GM12874 (cell line): ENCODE data around the gene VPS52.

ENCODE experiments used
- TF ChIP-seq, protein P1 (sequence below): IDR thresholded peaks from 2 replicates; pipeline ENCODE4 v1.5.1; 2011; ENCODE audit warnings: low read depth, mild to moderate bottlenecking, control low read depth, low read length, moderate library complexity; ENCODE audit not compliant: insufficient read depth

Gene VPS52

GRCh38 chr6:33217681-33218080, 54.0 kb downstream of the VPS52 start:
- TF ChIP-seq, protein P1, sequence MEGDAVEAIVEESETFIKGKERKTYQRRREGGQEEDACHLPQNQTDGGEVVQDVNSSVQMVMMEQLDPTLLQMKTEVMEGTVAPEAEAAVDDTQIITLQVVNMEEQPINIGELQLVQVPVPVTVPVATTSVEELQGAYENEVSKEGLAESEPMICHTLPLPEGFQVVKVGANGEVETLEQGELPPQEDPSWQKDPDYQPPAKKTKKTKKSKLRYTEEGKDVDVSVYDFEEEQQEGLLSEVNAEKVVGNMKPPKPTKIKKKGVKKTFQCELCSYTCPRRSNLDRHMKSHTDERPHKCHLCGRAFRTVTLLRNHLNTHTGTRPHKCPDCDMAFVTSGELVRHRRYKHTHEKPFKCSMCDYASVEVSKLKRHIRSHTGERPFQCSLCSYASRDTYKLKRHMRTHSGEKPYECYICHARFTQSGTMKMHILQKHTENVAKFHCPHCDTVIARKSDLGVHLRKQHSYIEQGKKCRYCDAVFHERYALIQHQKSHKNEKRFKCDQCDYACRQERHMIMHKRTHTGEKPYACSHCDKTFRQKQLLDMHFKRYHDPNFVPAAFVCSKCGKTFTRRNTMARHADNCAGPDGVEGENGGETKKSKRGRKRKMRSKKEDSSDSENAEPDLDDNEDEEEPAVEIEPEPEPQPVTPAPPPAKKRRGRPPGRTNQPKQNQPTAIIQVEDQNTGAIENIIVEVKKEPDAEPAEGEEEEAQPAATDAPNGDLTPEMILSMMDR = no peak

DNA sequence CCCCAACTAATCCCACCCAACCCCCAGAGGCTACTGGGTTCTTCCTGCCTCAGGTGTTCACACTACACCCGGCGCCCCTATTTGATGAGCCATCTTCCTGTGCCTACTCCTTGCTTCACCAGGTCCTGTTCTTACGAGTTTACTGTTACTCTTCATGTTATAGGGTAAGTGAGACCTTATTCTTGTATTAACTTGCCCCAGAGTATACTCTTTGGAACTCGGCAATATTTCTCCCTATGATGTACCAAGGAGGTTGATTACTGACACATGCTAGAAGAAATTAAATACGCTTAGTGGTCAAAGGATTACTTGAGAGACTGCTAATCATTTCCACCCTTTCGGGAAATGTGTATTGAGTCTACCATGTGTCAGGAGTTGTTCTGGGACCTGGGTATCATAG, 54.4 kb downstream of the VPS52 start:
- TF ChIP-seq, protein P1 = no peak

- TF ChIP-seq, protein P1 = no peak
These were observed 55.5 kb downstream of the VPS52 start for GRCh38 chr6:33216117-33216649.

GRCh38 chr6:33215271-33216116, 56.2 kb downstream of the VPS52 start:
- TF ChIP-seq, protein P1 = no peak

- TF ChIP-seq, protein P1 = no peak
These were observed 57.7 kb downstream of the VPS52 start for GRCh38 chr6:33213989-33214335.

GRCh38 chr6:33213166-33213988, 58.3 kb downstream of the VPS52 start:
- TF ChIP-seq, protein P1 = no peak

DNA sequence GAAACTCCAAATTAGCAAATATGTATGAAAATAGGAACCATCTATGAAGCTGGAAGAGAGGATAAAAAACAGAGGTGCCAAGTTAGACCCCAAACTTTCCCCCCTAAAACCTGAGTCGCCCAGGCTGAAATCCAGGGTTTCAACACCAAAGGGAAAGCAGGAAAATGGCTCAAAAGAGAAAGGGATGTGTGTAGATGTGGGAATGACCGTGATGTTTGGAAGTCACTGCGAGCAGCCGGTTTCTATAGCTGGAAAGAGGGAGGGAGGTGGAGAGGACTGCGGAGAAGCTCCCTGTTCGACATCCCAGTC, 58.9 kb downstream of the VPS52 start:
- TF ChIP-seq, protein P1 = no peak
